ENCODE measurements around the gene PXDN. TPM values are rescaled to one million over a fixed set of nuclear protein-coding genes. Genes with fewer than 3 reads are reported as not detected.

PXDN gene
- total and polyA plus RNA-seq, 9 of the 15 experiments (the other 6 are each of a cell fraction or from before 2014, with no cell fraction given), result 0.49 TPM; not detected in 8

GRCh38 chr2:1777781-1778180 lies 33.5 kb upstream of the PXDN start (continued):
- TF ChIP-seq MGA (IDR thresholded peaks at IDR 0.05) (no peak), FOSL1 (tag; conservative IDR thresholded peaks at IDR 0.05) (no peak), CXXC5 (CRISPR knock-in tag; IDR thresholded peaks at IDR 0.05) (no peak), MNT (conservative IDR thresholded peaks at IDR 0.05) (no peak), PHF20 (IDR thresholded peaks at IDR 0.05; ENCODE audit: partially characterized antibody) (no peak), MAFG (tag; conservative IDR thresholded peaks at IDR 0.05) (no peak), HDAC2 (IDR thresholded peaks at IDR 0.05) (no peak), CBX5 (IDR thresholded peaks at IDR 0.05; ENCODE audit: borderline replicate concordance, low read depth) (no peak), HBP1 (CRISPR knock-in tag; IDR thresholded peaks at IDR 0.05) (no peak), AFF1 (IDR thresholded peaks at IDR 0.05; ENCODE audit: low read depth in 1 of 2, partially characterized antibody in 2 of 2) (no peak)

All from K562 (cell line).